Adrenal gland (tissue), 5 donors: ENCODE measurements around the gene PKN1.
"Not testable (repeated sequence)": the region's sequence is repeated elsewhere in the genome, so short reads cannot be mapped to it uniquely, and the experiment has no call there.

Experiments
- CTCF ChIP-seq, 6 experiments: fragments of 450-650 bp in 4 of 6; fragments of 200-600 bp in 2 of 6; sonication (generic) in 1 of 6; IDR thresholded peaks; 1 replicate in 5 of 6; 2 replicates in 1 of 6; pipeline versions ENCODE4 v1.5.1 to v1.8.0; 2016 to 2021; ENCODE audit warnings: antibody characterized with exemption in 6 of 6, mild to moderate bottlenecking in 2 of 6, moderate library complexity in 1 of 6
- POLR2A ChIP-seq, 2 donors: fragments of 450-650 bp; IDR thresholded peaks; one replicate each; pipeline ENCODE4 v1.6.1; 2017; ENCODE audit warnings: antibody characterized with exemption in 2 of 2, mild to moderate bottlenecking in 2 of 2, moderate library complexity in 1 of 2
- donor health status: DM: no; HTN: no; CAD: no.

- not testable (repeated sequence) for TF ChIP-seq CTCF, POLR2A (IDR thresholded peaks at IDR 0.05)
These were observed 35.9 kb upstream of the PKN1 start for GRCh38 chr19:14397168-14397567.
